A549 (cell line): ENCODE data around the gene CMTM7. TPM values are rescaled to one million over a fixed set of nuclear protein-coding genes. Genes with fewer than 3 reads are reported as not detected.

Experiments
- ATAC-seq, 2 experiments: fragments of 200-7000 bp in 1 of 2; fragments of >200 bp in 1 of 2; cut with Nextera tagmentation in 1 of 2; cut with Tn5 transposase in 1 of 2; 3 replicates each; pipeline versions ENCODE4 v1.8.0 to v1.9.1; 2018 to 2020; ENCODE audit warnings: mild to moderate bottlenecking in 1 of 2, moderate library complexity in 1 of 2
- CTCF ChIA-PET: fragments of 300-600 bp; sonication (Branson Sonifier 250); formaldehyde crosslinking; extraction: SDS; loops from one replicate; lab custom pipeline; 2021; ENCODE audit warnings: antibody characterized with exemption, inconsistent platforms; lab: Yijun Ruan, JAX
- POLR2A ChIA-PET: fragments of 350-600 bp; formaldehyde crosslinking; extraction: SDS; loops from one replicate; lab custom pipeline; 2021; ENCODE audit warnings: antibody characterized with exemption, inconsistent platforms; lab: Yijun Ruan, JAX
- DNase-seq, 2 experiments: peaks; one replicate each; pipeline versions ENCODE4 v3.0.0 to v3.0.0-alpha.2; 2011 to 2016; ENCODE audit warnings: low read depth in 1 of 2, low spot score in 1 of 2
- FAIRE-seq: peaks from 2 replicates; lab custom pipeline; 2011; peaks lifted over from hg19 to GRCh38; lab: Jason Lieb, UNC
- H3K27ac ChIP-seq, 2 experiments: fragments of >200 bp; sonication (Bioruptor Twin); formaldehyde crosslinking; 3 replicates each; pipeline ENCODE4 v1.5.1; 2016 to 2017
- H3K4me1 ChIP-seq: fragments of >200 bp; sonication (Bioruptor Twin); formaldehyde crosslinking; 3 replicates; pipeline ENCODE4 v1.6.1; 2016
- H3K4me2 ChIP-seq: fragments of >200 bp; sonication (Bioruptor Twin); formaldehyde crosslinking; 3 replicates; pipeline ENCODE4 v1.6.1; 2016
- H3K4me3 ChIP-seq: fragments of >200 bp; sonication (Bioruptor Twin); formaldehyde crosslinking; 3 replicates; pipeline ENCODE4 v1.5.1; 2016
- H3K9me3 ChIP-seq: fragments of >200 bp; sonication (Bioruptor Twin); formaldehyde crosslinking; 3 replicates; pipeline ENCODE4 v1.6.1; 2016
- CBX2 ChIP-seq: fragments of 200-600 bp; sonication (generic); IDR thresholded peaks from 2 replicates; pipeline ENCODE4 v1.6.1; 2016; ENCODE audit warnings: low read depth, mild to moderate bottlenecking, borderline replicate concordance
- CBX8 ChIP-seq: fragments of 200-600 bp; sonication (generic); IDR thresholded peaks from 2 replicates; pipeline ENCODE4 v1.6.1; 2016
- CHD2 ChIP-seq: fragments of 150-350 bp; IDR thresholded peaks from 2 replicates; pipeline ENCODE4 v1.6.1; 2014; ENCODE audit warnings: low read length; ENCODE audit not compliant: partially characterized antibody
- EHMT2 ChIP-seq: fragments of 200-600 bp; sonication (generic); IDR thresholded peaks from 2 replicates; pipeline ENCODE4 v1.6.1; 2016; ENCODE audit warnings: antibody characterized with exemption, low read depth, mild to moderate bottlenecking, moderate library complexity
- ESRRA ChIP-seq: fragments of 150-350 bp; IDR thresholded peaks from 2 replicates; pipeline ENCODE4 v1.6.1; 2014; ENCODE audit warnings: mild to moderate bottlenecking, low read length, borderline replicate concordance
- FOSB ChIP-seq: fragments of 250-450 bp; sonication (Bioruptor Pico); IDR thresholded peaks from 2 replicates; pipeline ENCODE4 v1.5.0; 2020; ENCODE audit warnings: mild to moderate bottlenecking, moderate library complexity
- FOSL2 ChIP-seq, 2 experiments: fragments of 450-650 bp in 1 of 2; fragments of >200 bp in 1 of 2; sonication (Bioruptor Twin) in 1 of 2; formaldehyde crosslinking; IDR thresholded peaks; 2 replicates each; pipeline versions ENCODE4 v1.5.0 to v1.6.1; 2016 to 2020; ENCODE audit warnings: mild to moderate bottlenecking in 1 of 2, moderate library complexity in 1 of 2
- HOXA7 ChIP-seq: fragments of 250-450 bp; sonication (Bioruptor Pico); IDR thresholded peaks from 2 replicates; pipeline ENCODE4 v1.5.0; 2020; ENCODE audit warnings: mild to moderate bottlenecking, moderate library complexity
- HOXB13 ChIP-seq: fragments of 250-450 bp; sonication (Bioruptor Pico); IDR thresholded peaks from 2 replicates; pipeline ENCODE4 v1.5.0; 2020; ENCODE audit warnings: low read depth, mild to moderate bottlenecking, moderate library complexity
- KDM1A ChIP-seq: fragments of 200-600 bp; sonication (generic); IDR thresholded peaks from 2 replicates; pipeline ENCODE4 v1.6.1; 2016; ENCODE audit warnings: low read depth, mild to moderate bottlenecking
- KDM5A ChIP-seq: fragments of 200-600 bp; sonication (generic); IDR thresholded peaks from 2 replicates; pipeline ENCODE4 v1.6.1; 2016; ENCODE audit warnings: antibody characterized with exemption, mild to moderate bottlenecking
- MAFK ChIP-seq: fragments of 450-650 bp; IDR thresholded peaks from 2 replicates; pipeline ENCODE4 v1.6.1; 2014; ENCODE audit not compliant: partially characterized antibody
- PHF8 ChIP-seq: fragments of 200-600 bp; sonication (generic); IDR thresholded peaks from 2 replicates; pipeline ENCODE4 v1.6.1; 2016; ENCODE audit warnings: low read depth, mild to moderate bottlenecking, antibody characterized with exemption, moderate library complexity, borderline replicate concordance
- POLR2A ChIP-seq: IDR thresholded peaks from 2 replicates; pipeline ENCODE4 v1.6.1; 2012; ENCODE audit warnings: mild to moderate bottlenecking, low read length
- RFX5 ChIP-seq: fragments of 450-650 bp; IDR thresholded peaks from 2 replicates; pipeline ENCODE4 v1.7.1; 2014; ENCODE audit warnings: antibody characterized with exemption, mild to moderate bottlenecking, moderate library complexity
- TFCP2L1 ChIP-seq: fragments of 250-450 bp; sonication (Bioruptor Pico); IDR thresholded peaks from 2 replicates; pipeline ENCODE4 v1.5.0; 2021; ENCODE audit warnings: mild to moderate bottlenecking
- TP53 ChIP-seq: fragments of 250-450 bp; sonication (Bioruptor Pico); IDR thresholded peaks from 2 replicates; pipeline ENCODE4 v1.5.0; 2021; ENCODE audit warnings: mild to moderate bottlenecking, moderate library complexity
- ZSCAN20 ChIP-seq: fragments of 250-450 bp; sonication (Bioruptor Pico); IDR thresholded peaks from 2 replicates; pipeline ENCODE4 v1.8.0; 2022; ENCODE audit warnings: mild to moderate bottlenecking, moderate library complexity
- WGBS: methylation state at CpG from one replicate; pipeline ENCODE4 v1.1.6; 2017; ENCODE audit errors: missing lambda C conversion rate; 5-methylcytosine and 5-hydroxymethylcytosine counted together
- polyA plus RNA-seq, 4 experiments: library from polyadenylated mRNA; depleted of rRNA in 3 of 4; stranded (reverse); fragments of >200 nt; fragmentation: RNase III in 1 of 4; extraction: RNeasy Plus Mini Kit Qiagen cat#74134 plus additional on column Dnase treatment in 1 of 4; gene quantifications; 2 replicates in 3 of 4; 3 replicates in 1 of 4; pipeline ENCODE4 v1.2.3, GENCODE V29; 2011 to 2017
- TF ChIP-seq, protein P1 (sequence below): fragments of 250-450 bp; sonication (Bioruptor Pico); IDR thresholded peaks from 2 replicates; pipeline ENCODE4 v1.5.0; 2021; ENCODE audit warnings: mild to moderate bottlenecking, moderate library complexity, borderline replicate concordance
- TF ChIP-seq, protein P2 (sequence below): fragments of >200 bp; sonication (Bioruptor Twin); formaldehyde crosslinking; IDR thresholded peaks from 3 replicates; pipeline ENCODE4 v1.5.1; 2016
- TF ChIP-seq, protein P3 (sequence below): fragments of >200 bp; sonication (Bioruptor Twin); formaldehyde crosslinking; IDR thresholded peaks from 2 replicates; pipeline ENCODE4 v1.6.1; 2016
- TF ChIP-seq, protein P4 (sequence below): IDR thresholded peaks from 2 replicates; pipeline ENCODE4 v1.6.1; 2012
- TF ChIP-seq, protein P5 (sequence below): fragments of 150-350 bp; IDR thresholded peaks from 2 replicates; pipeline ENCODE4 v1.6.1; 2014; ENCODE audit warnings: low read depth, mild to moderate bottlenecking, low read length
- TF ChIP-seq, protein P6 (sequence below): fragments of 200-600 bp; sonication (generic); IDR thresholded peaks from 2 replicates; pipeline ENCODE4 v1.6.1; 2016; ENCODE audit warnings: antibody characterized with exemption, mild to moderate bottlenecking, moderate library complexity

CMTM7 gene
- polyA plus RNA-seq, 2 of the 4 experiments (the other 2 are of a cell fraction): 14.2 to 18.7 TPM

DNA sequence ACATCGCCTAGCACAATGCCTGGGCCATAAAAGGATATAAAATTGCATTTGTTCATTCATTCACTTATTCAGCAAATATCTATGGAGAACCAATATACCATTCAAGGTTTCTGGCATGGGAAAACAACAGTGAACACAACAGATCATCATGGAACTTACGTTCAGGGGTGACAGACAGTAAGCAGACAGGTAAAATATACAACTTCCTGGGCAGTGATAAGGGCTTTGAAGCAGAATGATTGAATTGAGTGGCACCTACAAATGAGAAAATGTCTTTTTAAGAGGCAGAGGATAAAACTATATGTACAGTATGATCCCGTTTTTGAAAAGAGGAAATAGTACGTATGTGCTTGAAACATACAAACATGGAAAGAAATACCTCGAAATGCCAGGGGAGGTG lies 39.2 kb downstream of the CMTM7 start:
- no peaks in the 10 kb centered on the region for H3K4me1 ChIP-seq

DNA sequence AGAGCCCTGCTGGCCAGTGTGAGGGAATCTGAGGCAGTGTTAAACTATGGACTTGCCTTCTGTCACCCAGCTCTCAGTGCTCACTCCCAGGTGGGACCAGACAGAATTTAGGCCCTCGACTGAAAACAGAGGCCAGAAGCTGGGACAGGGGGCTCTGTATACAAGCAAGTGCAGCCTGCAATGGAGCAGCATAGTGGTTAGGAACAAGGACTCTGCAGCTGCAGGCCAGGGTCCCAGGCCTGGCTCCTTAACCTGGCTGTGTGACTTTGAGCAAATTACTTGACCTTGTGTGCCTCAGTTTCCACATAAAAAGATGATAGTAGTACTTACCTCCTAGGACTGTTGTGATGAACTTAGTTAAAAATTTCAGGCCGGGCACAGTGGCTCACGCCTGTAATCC lies 39.8 kb downstream of the CMTM7 start:
- H3K4me3 ChIP-seq: no peak overlapping the region
- CTCF ChIA-PET: interaction anchor here (1.4 to 2.5 kb wide), 2 partner anchors 10 to 135 kb away, joined by 4 to 7 read pairs; no protein-coding TSS in a partner anchor
- no peak for FAIRE-seq
- H3K4me2 ChIP-seq: no peak overlapping the region
- no peaks in the 10 kb centered on the region for H3K9me3 ChIP-seq
- POLR2A ChIA-PET: no interaction called here
- no peak for DNase-seq
- H3K27ac ChIP-seq: no peak overlapping the region
- WGBS: 98% methylated on average over 3 of the region's 3 CpGs
- ATAC-seq: no peak
- no peaks in the 10 kb centered on the region for H3K4me1 ChIP-seq
- TF ChIP-seq FOSB (CRISPR knock-in tag) (no peak), ZSCAN20 (no peak), RFX5 (no peak), PHF8 (no peak), POLR2A (no peak), ESRRA (no peak), FOSL2 (IDR thresholded peaks at IDR 0.05) (no peak), FOSL2 (CRISPR knock-in tag; IDR thresholded peaks at IDR 0.05) (no peak), TP53 (no peak), CBX2 (no peak), TFCP2L1 (CRISPR knock-in tag) (no peak), CHD2 (no peak)
- TF ChIP-seq, protein P1, sequence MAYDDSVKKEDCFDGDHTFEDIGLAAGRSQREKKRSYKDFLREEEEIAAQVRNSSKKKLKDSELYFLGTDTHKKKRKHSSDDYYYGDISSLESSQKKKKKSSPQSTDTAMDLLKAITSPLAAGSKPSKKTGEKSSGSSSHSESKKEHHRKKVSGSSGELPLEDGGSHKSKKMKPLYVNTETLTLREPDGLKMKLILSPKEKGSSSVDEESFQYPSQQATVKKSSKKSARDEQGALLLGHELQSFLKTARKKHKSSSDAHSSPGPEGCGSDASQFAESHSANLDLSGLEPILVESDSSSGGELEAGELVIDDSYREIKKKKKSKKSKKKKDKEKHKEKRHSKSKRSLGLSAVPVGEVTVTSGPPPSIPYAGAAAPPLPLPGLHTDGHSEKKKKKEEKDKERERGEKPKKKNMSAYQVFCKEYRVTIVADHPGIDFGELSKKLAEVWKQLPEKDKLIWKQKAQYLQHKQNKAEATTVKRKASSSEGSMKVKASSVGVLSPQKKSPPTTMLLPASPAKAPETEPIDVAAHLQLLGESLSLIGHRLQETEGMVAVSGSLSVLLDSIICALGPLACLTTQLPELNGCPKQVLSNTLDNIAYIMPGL (CRISPR knock-in tag): no peak
- TF ChIP-seq, protein P2, sequence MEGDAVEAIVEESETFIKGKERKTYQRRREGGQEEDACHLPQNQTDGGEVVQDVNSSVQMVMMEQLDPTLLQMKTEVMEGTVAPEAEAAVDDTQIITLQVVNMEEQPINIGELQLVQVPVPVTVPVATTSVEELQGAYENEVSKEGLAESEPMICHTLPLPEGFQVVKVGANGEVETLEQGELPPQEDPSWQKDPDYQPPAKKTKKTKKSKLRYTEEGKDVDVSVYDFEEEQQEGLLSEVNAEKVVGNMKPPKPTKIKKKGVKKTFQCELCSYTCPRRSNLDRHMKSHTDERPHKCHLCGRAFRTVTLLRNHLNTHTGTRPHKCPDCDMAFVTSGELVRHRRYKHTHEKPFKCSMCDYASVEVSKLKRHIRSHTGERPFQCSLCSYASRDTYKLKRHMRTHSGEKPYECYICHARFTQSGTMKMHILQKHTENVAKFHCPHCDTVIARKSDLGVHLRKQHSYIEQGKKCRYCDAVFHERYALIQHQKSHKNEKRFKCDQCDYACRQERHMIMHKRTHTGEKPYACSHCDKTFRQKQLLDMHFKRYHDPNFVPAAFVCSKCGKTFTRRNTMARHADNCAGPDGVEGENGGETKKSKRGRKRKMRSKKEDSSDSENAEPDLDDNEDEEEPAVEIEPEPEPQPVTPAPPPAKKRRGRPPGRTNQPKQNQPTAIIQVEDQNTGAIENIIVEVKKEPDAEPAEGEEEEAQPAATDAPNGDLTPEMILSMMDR: no peak
- TF ChIP-seq, protein P3, sequence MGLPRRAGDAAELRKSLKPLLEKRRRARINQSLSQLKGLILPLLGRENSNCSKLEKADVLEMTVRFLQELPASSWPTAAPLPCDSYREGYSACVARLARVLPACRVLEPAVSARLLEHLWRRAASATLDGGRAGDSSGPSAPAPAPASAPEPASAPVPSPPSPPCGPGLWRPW: no peak
- TF ChIP-seq, protein P4, sequence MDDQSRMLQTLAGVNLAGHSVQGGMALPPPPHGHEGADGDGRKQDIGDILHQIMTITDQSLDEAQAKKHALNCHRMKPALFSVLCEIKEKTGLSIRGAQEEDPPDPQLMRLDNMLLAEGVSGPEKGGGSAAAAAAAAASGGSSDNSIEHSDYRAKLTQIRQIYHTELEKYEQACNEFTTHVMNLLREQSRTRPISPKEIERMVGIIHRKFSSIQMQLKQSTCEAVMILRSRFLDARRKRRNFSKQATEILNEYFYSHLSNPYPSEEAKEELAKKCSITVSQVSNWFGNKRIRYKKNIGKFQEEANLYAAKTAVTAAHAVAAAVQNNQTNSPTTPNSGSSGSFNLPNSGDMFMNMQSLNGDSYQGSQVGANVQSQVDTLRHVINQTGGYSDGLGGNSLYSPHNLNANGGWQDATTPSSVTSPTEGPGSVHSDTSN: no peak

More for the DNA sequence above, 39.2 kb downstream of the CMTM7 start:
- no peak overlapping the region for H3K4me2 ChIP-seq
- ChIA-PET CTCF (interaction anchor here (2.5 kb wide), 1 partner anchor 11 kb away, joined by 7 read pairs; no protein-coding TSS in a partner anchor), POLR2A (no interaction called here)
- no peak overlapping the region for H3K27ac ChIP-seq
- ATAC-seq: no peak
- no peak for FAIRE-seq
- no peak for TF ChIP-seq TP53
- TF ChIP-seq HOXB13 (CRISPR knock-in tag): no peak
- no peak for TF ChIP-seq MAFK
- TF ChIP-seq HOXA7 (CRISPR knock-in tag): no peak
- TF ChIP-seq PHF8: no peak
- TF ChIP-seq, protein P5, sequence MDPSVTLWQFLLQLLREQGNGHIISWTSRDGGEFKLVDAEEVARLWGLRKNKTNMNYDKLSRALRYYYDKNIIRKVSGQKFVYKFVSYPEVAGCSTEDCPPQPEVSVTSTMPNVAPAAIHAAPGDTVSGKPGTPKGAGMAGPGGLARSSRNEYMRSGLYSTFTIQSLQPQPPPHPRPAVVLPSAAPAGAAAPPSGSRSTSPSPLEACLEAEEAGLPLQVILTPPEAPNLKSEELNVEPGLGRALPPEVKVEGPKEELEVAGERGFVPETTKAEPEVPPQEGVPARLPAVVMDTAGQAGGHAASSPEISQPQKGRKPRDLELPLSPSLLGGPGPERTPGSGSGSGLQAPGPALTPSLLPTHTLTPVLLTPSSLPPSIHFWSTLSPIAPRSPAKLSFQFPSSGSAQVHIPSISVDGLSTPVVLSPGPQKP: no peak
- no peak for TF ChIP-seq EHMT2
- TF ChIP-seq, protein P6, sequence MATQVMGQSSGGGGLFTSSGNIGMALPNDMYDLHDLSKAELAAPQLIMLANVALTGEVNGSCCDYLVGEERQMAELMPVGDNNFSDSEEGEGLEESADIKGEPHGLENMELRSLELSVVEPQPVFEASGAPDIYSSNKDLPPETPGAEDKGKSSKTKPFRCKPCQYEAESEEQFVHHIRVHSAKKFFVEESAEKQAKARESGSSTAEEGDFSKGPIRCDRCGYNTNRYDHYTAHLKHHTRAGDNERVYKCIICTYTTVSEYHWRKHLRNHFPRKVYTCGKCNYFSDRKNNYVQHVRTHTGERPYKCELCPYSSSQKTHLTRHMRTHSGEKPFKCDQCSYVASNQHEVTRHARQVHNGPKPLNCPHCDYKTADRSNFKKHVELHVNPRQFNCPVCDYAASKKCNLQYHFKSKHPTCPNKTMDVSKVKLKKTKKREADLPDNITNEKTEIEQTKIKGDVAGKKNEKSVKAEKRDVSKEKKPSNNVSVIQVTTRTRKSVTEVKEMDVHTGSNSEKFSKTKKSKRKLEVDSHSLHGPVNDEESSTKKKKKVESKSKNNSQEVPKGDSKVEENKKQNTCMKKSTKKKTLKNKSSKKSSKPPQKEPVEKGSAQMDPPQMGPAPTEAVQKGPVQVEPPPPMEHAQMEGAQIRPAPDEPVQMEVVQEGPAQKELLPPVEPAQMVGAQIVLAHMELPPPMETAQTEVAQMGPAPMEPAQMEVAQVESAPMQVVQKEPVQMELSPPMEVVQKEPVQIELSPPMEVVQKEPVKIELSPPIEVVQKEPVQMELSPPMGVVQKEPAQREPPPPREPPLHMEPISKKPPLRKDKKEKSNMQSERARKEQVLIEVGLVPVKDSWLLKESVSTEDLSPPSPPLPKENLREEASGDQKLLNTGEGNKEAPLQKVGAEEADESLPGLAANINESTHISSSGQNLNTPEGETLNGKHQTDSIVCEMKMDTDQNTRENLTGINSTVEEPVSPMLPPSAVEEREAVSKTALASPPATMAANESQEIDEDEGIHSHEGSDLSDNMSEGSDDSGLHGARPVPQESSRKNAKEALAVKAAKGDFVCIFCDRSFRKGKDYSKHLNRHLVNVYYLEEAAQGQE: no peak
- TF ChIP-seq KDM1A: no peak
- no peak for TF ChIP-seq CBX8
- TF ChIP-seq KDM5A: no peak
- TF ChIP-seq, protein P3: no peak
- 84% methylated on average over 5 of the region's 5 CpGs for WGBS
- no peak overlapping the region for H3K4me3 ChIP-seq
- no peaks in the 10 kb centered on the region for H3K9me3 ChIP-seq
- no peak for DNase-seq
